H1 (cell line): ENCODE measurements around the gene ATR.

Experiments used
- CBX5 ChIP-seq: fragments of 300-800, 300-1000 bp; sonication (generic); IDR thresholded peaks from 2 replicates; pipeline ENCODE4 v1.7.1; 2016; ENCODE audit warnings: antibody characterized with exemption, low read length, low read depth
- CEBPB ChIP-seq: IDR thresholded peaks from 2 replicates; pipeline ENCODE4 v1.6.1; 2012; ENCODE audit warnings: low read depth, low read length
- CTCF ChIP-seq, 3 experiments: IDR thresholded peaks; 1 replicate in 2 of 3; 2 replicates in 1 of 3; pipeline versions ENCODE4 v1.5.1 to v1.6.1; 2011; ENCODE audit warnings: low read length in 3 of 3, mild to moderate bottlenecking in 3 of 3, inconsistent platforms in 2 of 3, low read depth in 1 of 3, moderate library complexity in 1 of 3; ENCODE audit not compliant: insufficient read depth in 1 of 3; ENCODE audit errors: control extremely low read depth in 1 of 3
- EZH2 ChIP-seq: fragments of 200-600 bp; sonication (generic); IDR thresholded peaks from 2 replicates; pipeline ENCODE4 v1.7.1; 2012; ENCODE audit warnings: low read depth, mild to moderate bottlenecking, moderate library complexity, low read length, inconsistent platforms; ENCODE audit not compliant: severe bottlenecking
- GTF2F1 ChIP-seq: IDR thresholded peaks from 2 replicates; pipeline ENCODE4 v1.6.1; 2012; ENCODE audit warnings: low read depth, low read length, improper control_type of control experiment, borderline replicate concordance
- NANOG ChIP-seq: IDR thresholded peaks from 2 replicates; pipeline ENCODE4 v1.6.1; 2011; ENCODE audit warnings: low read length, low read depth, mild to moderate bottlenecking, inconsistent platforms; ENCODE audit not compliant: insufficient read depth, poor library complexity, severe bottlenecking

DNA sequence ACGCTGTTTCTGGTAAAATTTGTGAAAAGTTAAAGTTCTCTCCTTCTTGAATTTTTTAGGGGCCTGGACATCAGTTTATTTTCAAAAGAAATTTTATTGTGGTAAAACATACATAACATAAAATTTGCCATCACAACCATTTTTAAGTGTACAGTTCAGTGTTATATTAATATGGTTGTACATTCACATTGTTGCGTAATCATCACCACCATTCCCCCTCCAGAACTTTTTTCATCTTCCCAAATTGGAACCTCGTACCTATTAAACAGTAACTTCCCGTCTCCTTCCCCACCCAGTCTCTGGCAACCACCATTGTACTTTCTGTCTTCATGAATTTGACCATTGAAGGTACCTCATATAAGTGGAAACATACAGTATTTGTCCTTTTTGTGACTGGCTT, 107.7 kb downstream of the ATR start:
- TF ChIP-seq CEBPB (peak; percentile 81; the same call in 1 of the 2 replicates), CBX5 (no peak), EZH2 (no peak), NANOG (no peak), CTCF (IDR thresholded peaks at IDR 0.05; ENCODE audit: control extremely low read depth in 1 of 3, insufficient read depth in 1 of 3, low read depth in 1 of 3, low read length in 3 of 3) (no peak), GTF2F1 (no peak)
